Activated T-cell treated with anti-CD3 and anti-CD28 coated beads, Interleukin-2, amount 50 U/mL, for 72 hours (primary cell): ENCODE data around the gene MRC2. TPM values are rescaled to one million over a fixed set of nuclear protein-coding genes. Genes with fewer than 3 reads are reported as not detected.

Experiments used
- ATAC-seq, 2 donors: fragments of 150-1000 bp; cut with Tn5 transposase; replicated peaks in 1 of 2; 2 replicates each; pipeline ENCODE4 v1.10.0; 2021; ENCODE audit warnings: moderate library complexity in 2 of 2, mild to moderate bottlenecking in 1 of 2
- DNase-seq, 2 donors: peaks; one replicate each; pipeline ENCODE4 v3.0.0; 2021 to 2022; ENCODE audit warnings: mixed read lengths in 1 of 2
- H3K27ac Mint-ChIP-seq: one replicate; pipeline ENCODE4 v1.8.0; 2022; ENCODE audit warnings: mild to moderate bottlenecking, moderate library complexity, mixed read lengths
- H3K27me3 Mint-ChIP-seq: one replicate; pipeline ENCODE4 v1.8.0; 2022; ENCODE audit warnings: low read depth, mixed read lengths
- H3K36me3 Mint-ChIP-seq, 2 donors: one replicate each; pipeline ENCODE4 v1.8.0; 2022; ENCODE audit warnings: mixed read lengths in 2 of 2, mild to moderate bottlenecking in 1 of 2; ENCODE audit not compliant: insufficient read depth in 2 of 2
- H3K4me1 Mint-ChIP-seq: one replicate; pipeline ENCODE4 v1.8.0; 2022; ENCODE audit warnings: low read depth, mixed read lengths
- H3K4me3 Mint-ChIP-seq, 2 donors: one replicate each; pipeline ENCODE4 v1.8.0; 2022; ENCODE audit warnings: mild to moderate bottlenecking in 2 of 2, mixed read lengths in 2 of 2, moderate library complexity in 2 of 2
- H3K9me3 Mint-ChIP-seq, 2 donors: one replicate each; pipeline ENCODE4 v1.8.0; 2022; ENCODE audit warnings: mixed read lengths in 2 of 2
- total RNA-seq, 2 donors: library from RNA; stranded (reverse); gene quantifications; one replicate each; pipeline ENCODE4 v1.2.3, GENCODE V29; 2022

MRC2 gene
- total RNA-seq, 2 donors from 2014 or later, result 6.1 to 14.2 TPM

- Mint-ChIP-seq H3K36me3 (no peaks in the 10 kb centered on the region), H3K4me3 (no peak overlapping the region), H3K9me3 (peaks cover 0 to 2% of the 10 kb centered on the region in 2 donors), H3K4me1 (peaks cover 8% of the 10 kb centered on the region), H3K27me3 (peaks cover 50% of the 10 kb centered on the region), H3K27ac (no peak overlapping the region)
- DNase-seq (no peak), ATAC-seq (no peak)
These were observed 85.8 kb downstream of the MRC2 start for GRCh38 chr17:62713086-62713881.

- H3K36me3 Mint-ChIP-seq, result no peaks in the 10 kb centered on the region
- DNase-seq (no peak), ATAC-seq (no peak)
- H3K27ac Mint-ChIP-seq, result no peak overlapping the region
- peaks cover 58% of the 10 kb centered on the region for H3K27me3 Mint-ChIP-seq
- H3K4me1 Mint-ChIP-seq, result peaks cover 16% of the 10 kb centered on the region
- no peak overlapping the region for H3K4me3 Mint-ChIP-seq
- no peaks in the 10 kb centered on the region for H3K9me3 Mint-ChIP-seq
These were observed 86.7 kb downstream of the MRC2 start for GRCh38 chr17:62714016-62714777.

DNA sequence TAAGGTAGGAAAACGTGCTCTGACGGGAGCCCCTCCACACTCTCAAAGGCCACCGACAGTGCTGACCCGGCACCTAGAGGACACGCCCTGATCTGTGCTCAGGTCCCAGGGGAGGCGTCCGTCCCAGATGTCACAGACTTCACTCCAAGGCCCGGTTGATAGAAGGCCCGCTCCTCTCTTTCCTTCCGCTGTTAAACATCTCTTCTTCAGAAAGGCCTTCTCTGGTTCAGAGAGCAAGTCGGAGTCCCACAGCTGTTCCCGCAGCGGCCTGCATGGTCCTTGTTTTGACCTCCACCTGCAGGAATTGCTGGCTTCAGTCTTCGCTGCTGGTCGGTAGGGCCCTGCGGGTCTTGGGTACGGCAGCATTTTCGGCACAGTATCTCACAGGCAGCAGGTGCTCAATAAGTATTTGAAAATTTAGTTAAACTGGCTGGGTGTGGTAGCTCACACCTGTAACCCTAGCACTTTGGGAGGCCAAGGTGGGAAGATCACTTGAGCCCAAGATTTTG lies 88.5 kb downstream of the MRC2 start:
- no peak for DNase-seq
- Mint-ChIP-seq H3K4me1 (peaks cover 16% of the 10 kb centered on the region), H3K27me3 (peaks cover 62% of the 10 kb centered on the region), H3K4me3 (no peak overlapping the region), H3K36me3 (peaks cover 6 to 7% of the 10 kb centered on the region in 2 donors), H3K27ac (no peak overlapping the region), H3K9me3 (no peaks in the 10 kb centered on the region)
- ATAC-seq, result no peak

- H3K9me3 Mint-ChIP-seq, result no peaks in the 10 kb centered on the region
- H3K27me3 Mint-ChIP-seq, result peaks cover 61% of the 10 kb centered on the region
- ATAC-seq (no peak), DNase-seq (no peak)
- peaks cover 16% of the 10 kb centered on the region for H3K4me1 Mint-ChIP-seq
- peaks cover 6 to 7% of the 10 kb centered on the region in 2 donors for H3K36me3 Mint-ChIP-seq
- no peak overlapping the region for H3K4me3 Mint-ChIP-seq
- no peak overlapping the region for H3K27ac Mint-ChIP-seq
These were observed 89.5 kb downstream of the MRC2 start for GRCh38 chr17:62716834-62717588.

DNA sequence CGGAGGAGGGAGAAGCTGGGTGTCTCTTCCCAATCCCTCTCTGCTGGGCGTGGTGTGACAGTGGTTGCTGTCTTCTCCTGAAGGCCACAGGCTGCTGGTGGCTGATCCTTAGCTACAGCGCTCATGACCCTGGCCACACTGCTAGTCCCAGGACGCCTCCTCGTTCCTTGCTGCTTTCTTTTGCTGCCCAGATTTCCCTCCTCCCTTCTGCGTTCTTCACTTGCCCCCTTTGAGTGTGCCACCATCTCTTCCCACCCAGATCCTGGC lies 90.1 kb downstream of the MRC2 start:
- Mint-ChIP-seq H3K27me3 (peaks cover 65% of the 10 kb centered on the region), H3K36me3 (peaks cover 6 to 7% of the 10 kb centered on the region in 2 donors), H3K4me1 (peaks cover 16% of the 10 kb centered on the region), H3K4me3 (no peak overlapping the region), H3K27ac (no peak overlapping the region), H3K9me3 (no peaks in the 10 kb centered on the region)
- DNase-seq (no peak), ATAC-seq (no peak)

DNA sequence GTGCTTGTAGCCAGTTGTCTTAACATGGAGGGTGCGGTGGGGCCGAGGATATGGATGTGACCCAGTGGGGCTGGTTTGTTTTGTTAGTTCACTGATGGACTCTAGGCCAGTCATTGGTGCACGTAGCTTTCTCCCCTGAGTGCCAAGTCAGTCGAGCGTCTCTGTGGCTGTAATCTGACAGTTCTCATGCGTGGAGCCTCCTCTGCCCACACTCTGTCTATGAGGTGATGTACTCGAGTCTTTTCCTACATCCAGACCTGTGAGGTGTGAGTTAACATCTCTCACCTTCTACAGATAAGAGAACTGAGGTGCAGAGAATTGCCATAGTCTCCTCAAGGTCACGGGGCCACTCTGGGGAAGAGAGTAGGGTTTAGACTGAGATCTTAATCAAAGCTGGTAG lies 90.4 kb downstream of the MRC2 start:
- Mint-ChIP-seq H3K36me3 (peaks cover 6 to 7% of the 10 kb centered on the region in 2 donors), H3K4me1 (peaks cover 16% of the 10 kb centered on the region), H3K27ac (no peak overlapping the region), H3K27me3 (peaks cover 67% of the 10 kb centered on the region), H3K9me3 (no peaks in the 10 kb centered on the region), H3K4me3 (no peak overlapping the region)
- DNase-seq (no peak), ATAC-seq (peak; percentile 16 to 23)

- H3K27ac Mint-ChIP-seq, result no peak overlapping the region
- DNase-seq (peak; percentile 26 to 50), ATAC-seq (peak; percentile 86 to 88)
- no peaks in the 10 kb centered on the region for H3K9me3 Mint-ChIP-seq
- H3K27me3 Mint-ChIP-seq, result peaks cover 68% of the 10 kb centered on the region
- peaks cover 16% of the 10 kb centered on the region for H3K4me1 Mint-ChIP-seq
- H3K4me3 Mint-ChIP-seq, result peak overlapping the region in 1 of 2 donors; percentile 6
- peaks cover 6 to 7% of the 10 kb centered on the region in 2 donors for H3K36me3 Mint-ChIP-seq
These were observed 91.0 kb downstream of the MRC2 start for GRCh38 chr17:62718429-62718828.

DNA sequence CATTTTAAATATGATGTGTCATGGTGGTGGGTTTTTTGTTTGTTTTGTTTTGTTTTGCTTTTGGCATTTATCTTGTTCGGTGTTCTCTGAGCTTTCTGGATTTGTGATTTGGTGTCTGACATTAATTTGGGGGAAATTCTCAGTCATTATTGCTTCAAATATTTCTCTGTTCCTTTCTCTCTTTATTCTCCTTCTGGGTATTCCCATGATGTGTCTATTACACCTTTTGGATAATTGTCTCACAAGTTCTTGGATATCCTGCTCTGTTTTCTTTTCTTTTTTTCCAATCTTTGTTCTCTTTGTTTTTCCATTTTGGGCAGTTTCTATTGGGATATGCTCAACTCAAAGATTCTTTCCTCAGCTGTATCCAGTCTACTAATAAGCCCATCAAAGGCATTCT lies 92.1 kb downstream of the MRC2 start:
- peaks cover 6 to 7% of the 10 kb centered on the region in 2 donors for H3K36me3 Mint-ChIP-seq
- ATAC-seq (no peak), DNase-seq (no peak)
- H3K27ac Mint-ChIP-seq, result no peak overlapping the region
- H3K9me3 Mint-ChIP-seq, result no peaks in the 10 kb centered on the region
- peaks cover 26% of the 10 kb centered on the region for H3K4me1 Mint-ChIP-seq
- H3K27me3 Mint-ChIP-seq, result peaks cover 75% of the 10 kb centered on the region
- H3K4me3 Mint-ChIP-seq, result no peak overlapping the region

DNA sequence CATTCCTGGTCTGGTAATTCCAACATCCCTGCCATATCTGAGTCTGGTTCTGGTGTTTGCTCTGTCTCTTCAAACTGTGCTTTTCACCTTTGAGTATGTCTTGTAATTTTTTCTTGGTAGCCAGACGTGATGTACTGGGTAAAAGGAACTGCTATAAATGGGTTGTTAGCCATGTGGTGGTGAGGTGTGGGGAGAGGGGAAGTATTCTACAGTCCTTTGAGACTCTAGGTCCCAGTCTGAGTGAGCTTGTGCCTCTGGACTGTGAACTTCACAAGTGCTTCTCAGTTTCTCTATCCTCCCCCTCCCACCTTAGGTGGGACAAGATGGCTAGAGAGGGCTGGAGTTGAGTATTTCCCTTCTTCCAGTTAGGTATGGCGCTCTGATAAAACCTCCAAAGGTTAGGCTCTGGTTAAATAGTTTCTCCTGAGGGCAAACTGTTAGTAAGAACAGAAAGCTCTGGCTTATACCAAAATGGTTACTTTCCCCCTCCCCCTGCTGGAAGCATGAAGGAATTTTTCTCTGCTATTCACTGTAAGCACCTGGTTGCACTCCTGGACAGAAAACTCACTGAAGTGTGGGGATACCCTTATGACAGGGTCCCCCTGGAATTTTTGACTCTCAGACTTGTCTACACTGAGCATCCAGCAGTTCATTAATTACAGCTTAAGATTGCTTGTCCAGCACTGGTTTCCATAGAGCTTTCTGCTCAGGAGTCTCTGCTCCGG lies 92.8 kb downstream of the MRC2 start:
- peaks cover 73% of the 10 kb centered on the region for H3K27me3 Mint-ChIP-seq
- DNase-seq (no peak), ATAC-seq (no peak)
- H3K36me3 Mint-ChIP-seq, result peaks cover 6 to 7% of the 10 kb centered on the region in 2 donors
- no peaks in the 10 kb centered on the region for H3K9me3 Mint-ChIP-seq
- no peak overlapping the region for H3K4me3 Mint-ChIP-seq
- no peak overlapping the region for H3K27ac Mint-ChIP-seq
- peaks cover 33% of the 10 kb centered on the region for H3K4me1 Mint-ChIP-seq

DNA sequence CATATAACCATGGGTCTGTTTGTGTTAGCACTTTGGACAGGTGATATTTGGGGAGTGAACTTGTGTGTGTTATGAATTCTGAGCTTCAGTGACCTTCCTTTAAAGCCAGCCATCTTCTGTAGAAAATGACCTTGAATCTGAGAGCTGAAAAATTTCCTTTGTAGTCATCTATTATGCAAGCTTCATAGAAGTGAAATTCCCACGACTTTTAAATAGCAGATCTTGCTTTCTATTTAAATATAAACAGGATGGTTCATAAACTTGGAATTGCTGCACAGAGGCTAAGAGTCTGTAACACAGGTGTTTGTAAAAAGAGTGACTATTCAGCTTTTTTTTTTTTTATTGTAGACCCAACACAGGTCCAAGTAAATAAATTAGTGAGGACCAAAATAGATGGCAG lies 95.2 kb downstream of the MRC2 start:
- no peak for ATAC-seq
- Mint-ChIP-seq H3K9me3 (peaks cover 0 to 1% of the 10 kb centered on the region in 2 donors), H3K4me1 (peaks cover 34% of the 10 kb centered on the region), H3K36me3 (peaks cover 9 to 12% of the 10 kb centered on the region in 2 donors), H3K27me3 (peaks cover 92% of the 10 kb centered on the region), H3K27ac (no peak overlapping the region), H3K4me3 (no peak overlapping the region)
- no peak for DNase-seq

GRCh38 chr17:62723842-62724241 lies 96.4 kb downstream of the MRC2 start:
- H3K4me3 Mint-ChIP-seq, result peak overlapping the region in 1 of 2 donors; percentile 23
- no peak for ATAC-seq
- no peak for DNase-seq
- no peak overlapping the region for H3K27ac Mint-ChIP-seq
- peaks cover 0 to 2% of the 10 kb centered on the region in 2 donors for H3K9me3 Mint-ChIP-seq
- H3K36me3 Mint-ChIP-seq, result peaks cover 11 to 16% of the 10 kb centered on the region in 2 donors
- peaks cover 22% of the 10 kb centered on the region for H3K4me1 Mint-ChIP-seq
- peaks cover 92% of the 10 kb centered on the region for H3K27me3 Mint-ChIP-seq

DNA sequence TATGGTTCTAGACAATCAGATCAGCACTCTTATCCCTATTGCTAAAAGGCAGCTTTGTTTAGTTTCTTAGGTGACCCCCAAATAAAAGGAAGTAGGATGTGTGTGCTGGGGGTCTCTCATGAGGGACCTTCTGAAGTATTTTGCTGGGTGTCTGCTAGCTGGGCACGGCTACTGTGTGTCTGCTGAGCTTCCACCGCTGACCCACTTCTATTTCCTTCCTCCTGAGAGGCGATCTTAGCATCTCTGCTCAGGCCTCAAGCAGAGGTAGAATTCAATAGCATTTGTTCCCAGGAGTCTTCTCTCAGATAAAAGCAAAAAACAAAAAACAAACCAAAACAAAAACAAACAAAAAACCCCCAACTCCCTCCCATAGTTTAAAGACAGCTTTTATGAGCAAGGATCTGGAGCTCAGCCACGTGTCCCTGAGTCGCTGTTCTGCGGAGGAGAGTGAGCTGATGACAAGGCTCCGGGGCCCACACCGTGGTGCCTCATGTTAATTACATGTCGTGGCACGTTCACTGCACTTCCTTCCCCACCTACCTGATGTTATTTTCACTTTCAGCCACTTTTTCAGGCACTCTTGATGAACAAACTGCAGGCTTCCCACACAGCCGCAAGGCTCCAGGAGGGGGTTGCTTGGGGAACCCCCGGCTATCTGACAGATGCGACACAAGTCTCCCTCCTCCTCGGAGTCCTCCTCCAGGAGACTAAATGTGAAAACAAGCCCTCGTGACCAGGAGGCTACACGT lies 97.1 kb downstream of the MRC2 start:
- Mint-ChIP-seq H3K9me3 (peaks cover 0 to 2% of the 10 kb centered on the region in 2 donors), H3K27ac (peak overlapping the region; percentile 18)
- peak; percentile 82 to 87 for DNase-seq

More for the DNA sequence above, 97.1 kb downstream of the MRC2 start:
- H3K36me3 Mint-ChIP-seq, result peaks cover 10 to 14% of the 10 kb centered on the region in 2 donors
- ATAC-seq, result peak; percentile 98 to 99
- H3K27me3 Mint-ChIP-seq, result peaks cover 87% of the 10 kb centered on the region
- peak overlapping the region; percentile 29 to 54 for H3K4me3 Mint-ChIP-seq
- peaks cover 20% of the 10 kb centered on the region for H3K4me1 Mint-ChIP-seq
